Upper lobe of left lung (tissue), 4 donors: ENCODE results near the gene IGSF11.

Experiments
- EP300 ChIP-seq, 4 donors: sonication (generic); formaldehyde crosslinking; IDR thresholded peaks; one replicate each; pipeline ENCODE4 v1.5.1; 2017; ENCODE audit warnings: antibody characterized with exemption in 4 of 4, control low read depth in 2 of 4
- POLR2A ChIP-seq, 4 donors: fragments of 450-650 bp; IDR thresholded peaks; one replicate each; pipeline ENCODE4 v1.5.1; 2016 to 2017; ENCODE audit warnings: antibody characterized with exemption in 4 of 4, mild to moderate bottlenecking in 2 of 4
- TF ChIP-seq, protein P1 (sequence below), 6 experiments: fragments of 450-650 bp in 4 of 6; fragments of 200-600 bp in 2 of 6; sonication (generic) in 2 of 6; IDR thresholded peaks; one replicate each; pipeline ENCODE4 v1.5.1; 2016 to 2019; ENCODE audit warnings: antibody characterized with exemption in 6 of 6

- no peak for TF ChIP-seq POLR2A (IDR thresholded peaks at IDR 0.05)
- TF ChIP-seq, protein P1, sequence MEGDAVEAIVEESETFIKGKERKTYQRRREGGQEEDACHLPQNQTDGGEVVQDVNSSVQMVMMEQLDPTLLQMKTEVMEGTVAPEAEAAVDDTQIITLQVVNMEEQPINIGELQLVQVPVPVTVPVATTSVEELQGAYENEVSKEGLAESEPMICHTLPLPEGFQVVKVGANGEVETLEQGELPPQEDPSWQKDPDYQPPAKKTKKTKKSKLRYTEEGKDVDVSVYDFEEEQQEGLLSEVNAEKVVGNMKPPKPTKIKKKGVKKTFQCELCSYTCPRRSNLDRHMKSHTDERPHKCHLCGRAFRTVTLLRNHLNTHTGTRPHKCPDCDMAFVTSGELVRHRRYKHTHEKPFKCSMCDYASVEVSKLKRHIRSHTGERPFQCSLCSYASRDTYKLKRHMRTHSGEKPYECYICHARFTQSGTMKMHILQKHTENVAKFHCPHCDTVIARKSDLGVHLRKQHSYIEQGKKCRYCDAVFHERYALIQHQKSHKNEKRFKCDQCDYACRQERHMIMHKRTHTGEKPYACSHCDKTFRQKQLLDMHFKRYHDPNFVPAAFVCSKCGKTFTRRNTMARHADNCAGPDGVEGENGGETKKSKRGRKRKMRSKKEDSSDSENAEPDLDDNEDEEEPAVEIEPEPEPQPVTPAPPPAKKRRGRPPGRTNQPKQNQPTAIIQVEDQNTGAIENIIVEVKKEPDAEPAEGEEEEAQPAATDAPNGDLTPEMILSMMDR (IDR thresholded peaks at IDR 0.05) = no peak
- TF ChIP-seq EP300 (IDR thresholded peaks at IDR 0.05) = no peak
Observed at GRCh38 chr3:118886708-118887107, 147.9 kb downstream of the IGSF11 start.
